Endothelial cell of umbilical vein (primary cell): Measurements from ENCODE around the gene TTC33. TPM values are rescaled to one million over a fixed set of nuclear protein-coding genes. Genes with fewer than 3 reads are reported as not detected.

Source experiments
- BruUV-seq: library from RNA; stranded (reverse); fragments of 400-500 nt; replicated peaks from 2 replicates; lab custom pipeline; 2021; lab: Mats Ljungman, UMichigan
- CTCF ChIA-PET: fragments of 300-600, 350-600 bp; sonication (Branson Sonifier 250); formaldehyde crosslinking; loops from one replicate; lab custom pipeline; 2021; ENCODE audit warnings: antibody characterized with exemption, inconsistent platforms; lab: Charles Lee
- POLR2A ChIA-PET: fragments of 300-600, 350-600 bp; sonication (Branson Sonifier 250); formaldehyde crosslinking; loops from one replicate; lab custom pipeline; 2021; ENCODE audit warnings: antibody characterized with exemption, inconsistent platforms; lab: Charles Lee
- DNase-seq: peaks from one replicate; pipeline ENCODE4 v3.0.0-alpha.2; 2011; ENCODE audit warnings: low read depth, low spot score
- FAIRE-seq: peaks from 2 replicates; lab custom pipeline; 2011; peaks lifted over from hg19 to GRCh38; lab: Jason Lieb, UNC
- H2AFZ ChIP-seq: 2 replicates; pipeline ENCODE4 v1.6.0; 2012; ENCODE audit warnings: low read depth, low read length, control low read depth, inconsistent platforms
- H3K27ac ChIP-seq: 2 replicates; pipeline ENCODE4 v1.5.1; 2011; ENCODE audit warnings: low read depth, mild to moderate bottlenecking, control low read depth, low read length, moderate library complexity; ENCODE audit not compliant: insufficient read depth
- H3K27me3 ChIP-seq, 2 experiments: 2 replicates each; pipeline versions ENCODE4 v1.6.0 to v1.6.1; 2011; ENCODE audit warnings: low read length in 2 of 2, mixed read lengths in 1 of 2; ENCODE audit not compliant: control insufficient read depth in 2 of 2, insufficient read depth in 2 of 2
- H3K36me3 ChIP-seq, 2 experiments: 2 replicates in 1 of 2; 3 replicates in 1 of 2; pipeline ENCODE4 v1.5.1; 2011; ENCODE audit warnings: low read length in 2 of 2, mild to moderate bottlenecking in 1 of 2, moderate library complexity in 1 of 2; ENCODE audit not compliant: control insufficient read depth in 2 of 2, insufficient read depth in 2 of 2; ENCODE audit errors: extremely low read depth in 1 of 2
- H3K4me1 ChIP-seq: 3 replicates; pipeline ENCODE4 v1.5.1; 2011; ENCODE audit warnings: mild to moderate bottlenecking, low read length; ENCODE audit not compliant: control insufficient read depth, insufficient read depth; ENCODE audit errors: extremely low read depth
- H3K4me2 ChIP-seq: 2 replicates; pipeline ENCODE4 v1.6.1; 2011; ENCODE audit warnings: low read length, control low read depth, mixed read lengths; ENCODE audit not compliant: insufficient read depth
- H3K4me3 ChIP-seq, 3 experiments: fragments of 200-600 bp in 1 of 3; sonication (generic), shearing (Covaris generic) in 1 of 3; replicated peaks in 1 of 3; 2 replicates each; pipeline ENCODE4 v1.5.1; 2011 to 2016; ENCODE audit warnings: control low read depth in 3 of 3, low read length in 3 of 3, mild to moderate bottlenecking in 2 of 3, inconsistent platforms in 1 of 3, low read depth in 1 of 3, moderate library complexity in 1 of 3; ENCODE audit not compliant: insufficient read depth in 1 of 3
- H3K79me2 ChIP-seq: 2 replicates; pipeline ENCODE4 v1.6.0; 2012; ENCODE audit warnings: low read length, inconsistent platforms; ENCODE audit not compliant: control insufficient read depth, insufficient read depth
- H3K9ac ChIP-seq: replicated peaks from 2 replicates; pipeline ENCODE3; 2011; ENCODE audit warnings: low read length, control low read depth; ENCODE audit not compliant: insufficient read depth; ENCODE audit errors: extremely low read depth
- H3K9me1 ChIP-seq: replicated peaks from 3 replicates; pipeline ENCODE4 v1.6.0; 2011; ENCODE audit warnings: mild to moderate bottlenecking, low read length; ENCODE audit not compliant: control insufficient read depth, insufficient read depth; ENCODE audit errors: extremely low read depth
- H3K9me3 ChIP-seq: replicated peaks from 2 replicates; pipeline ENCODE4 v1.5.1; 2012; ENCODE audit warnings: low read length, inconsistent platforms; ENCODE audit not compliant: control insufficient read depth, insufficient read depth
- H4K20me1 ChIP-seq: replicated peaks from 2 replicates; pipeline ENCODE3; 2011; ENCODE audit warnings: mild to moderate bottlenecking, low read length; ENCODE audit not compliant: control insufficient read depth, insufficient read depth; ENCODE audit errors: extremely low read depth
- CTCF ChIP-seq, 2 donors: IDR thresholded peaks; 1 replicate in 1 of 2; 2 replicates in 1 of 2; pipeline ENCODE4 v1.5.1; 2011; ENCODE audit warnings: low read length in 2 of 2, mild to moderate bottlenecking in 2 of 2, moderate library complexity in 2 of 2, control low read depth in 1 of 2, inconsistent platforms in 1 of 2, low read depth in 1 of 2; ENCODE audit not compliant: insufficient read depth in 1 of 2; ENCODE audit errors: extremely low read depth in 1 of 2
- EZH2 ChIP-seq: IDR thresholded peaks from 2 replicates; pipeline ENCODE4 v1.6.1; 2012; ENCODE audit warnings: borderline replicate concordance, low read depth, mild to moderate bottlenecking, moderate library complexity, low read length, inconsistent platforms; ENCODE audit not compliant: severe bottlenecking
- FOS ChIP-seq: IDR thresholded peaks from 2 replicates; pipeline ENCODE4 v1.6.1; 2011; ENCODE audit warnings: mild to moderate bottlenecking, low read length, moderate library complexity, borderline replicate concordance; ENCODE audit not compliant: insufficient read depth
- GATA2 ChIP-seq: IDR thresholded peaks from 2 replicates; pipeline ENCODE4 v1.7.0; 2011; ENCODE audit warnings: low read depth, mild to moderate bottlenecking, moderate library complexity, mixed read lengths, low read length; ENCODE audit not compliant: insufficient read length, insufficient read depth
- JUN ChIP-seq: IDR thresholded peaks from 2 replicates; pipeline ENCODE4 v1.6.1; 2011; ENCODE audit warnings: borderline replicate concordance, low read depth; ENCODE audit not compliant: insufficient read length, insufficient read depth
- MAX ChIP-seq: IDR thresholded peaks from 2 replicates; pipeline ENCODE4 v1.6.1; 2011; ENCODE audit not compliant: insufficient read depth, insufficient read length
- MYC ChIP-seq: IDR thresholded peaks from one replicate; pipeline ENCODE4 v1.6.1; 2011; ENCODE audit warnings: mild to moderate bottlenecking, low read depth, low read length
- POLR2A ChIP-seq: IDR thresholded peaks from 2 replicates; pipeline ENCODE4 v1.6.1; 2012; ENCODE audit warnings: low read depth, mild to moderate bottlenecking, control low read depth, low read length
- POLR2AphosphoS5 ChIP-seq: IDR thresholded peaks from 2 replicates; pipeline ENCODE4 v1.6.1; 2012; ENCODE audit warnings: low read depth, mild to moderate bottlenecking, control low read depth, low read length, moderate library complexity; ENCODE audit not compliant: insufficient read depth
- dilution Hi-C: fragments of 300-500 bp; cut with MboI; formaldehyde crosslinking; loops from one replicate; pipeline ENCODE4 v1.15.0; 2019; ENCODE audit warnings: low sequenced_read_pairs; ENCODE audit not compliant: extremely low pct_ligation_motif_present
- intact Hi-C: fragments of 100-400 bp; cut with micrococcal nuclease; formaldehyde crosslinking; loops from one replicate; pipeline ENCODE4 v1.10.0; 2022
- polyA plus RNA-seq, 4 experiments: library from polyadenylated mRNA; depleted of rRNA in 3 of 4; stranded (reverse) in 3 of 4; unstranded in 1 of 4; fragments of >200 nt; gene quantifications; 2 replicates each; pipeline versions ENCODE4 v1.2.1 to v1.2.3, GENCODE V29; 2011 to 2012; ENCODE audit warnings: missing spikeins in 1 of 4
- total RNA-seq: library from RNA; stranded (reverse); gene quantifications from 2 replicates; pipeline ENCODE4 v1.2.3, GENCODE V29; 2021

TTC33 gene
- total and polyA plus RNA-seq, 2 donors (not counting 3 experiments of a cell fraction or from before 2014, with no cell fraction given) = 2.2 to 11.7 TPM

- Histone ChIP-seq H3K9me1 (no peaks in the 10 kb centered on the region), H3K4me2 (no peak overlapping the region), H2AFZ (no peak overlapping the region), H3K4me1 (no peaks in the 10 kb centered on the region), H3K4me3 (no peak overlapping the region), H3K9ac (no peak overlapping the region), H3K9me3 (no peaks in the 10 kb centered on the region), H3K27ac (no peak overlapping the region), H3K79me2 (no peaks in the 10 kb centered on the region), H3K36me3 (no peaks in the 10 kb centered on the region), H4K20me1 (no peaks in the 10 kb centered on the region), H3K27me3 (no peaks in the 10 kb centered on the region)
- ChIA-PET CTCF (no interaction called here), POLR2A (no interaction called here)
- dilution Hi-C loops (no loop called here), intact Hi-C loops (no loop called here)
- DNase-seq = no peak
- no peak for FAIRE-seq
- BruUV-seq = no TSS peak
- TF ChIP-seq POLR2A (no peak), FOS (no peak), JUN (no peak), POLR2AphosphoS5 (no peak), MAX (no peak)
Measured at GRCh38 chr5:40622463-40623252, 133.1 kb downstream of the TTC33 start.

GRCh38 chr5:40619421-40619820, 136.3 kb downstream of the TTC33 start:
- Histone ChIP-seq H3K9ac (no peak overlapping the region), H3K36me3 (no peaks in the 10 kb centered on the region), H3K4me1 (no peaks in the 10 kb centered on the region), H4K20me1 (no peaks in the 10 kb centered on the region), H3K9me1 (no peaks in the 10 kb centered on the region), H3K79me2 (no peaks in the 10 kb centered on the region), H3K4me3 (no peak overlapping the region), H3K9me3 (no peaks in the 10 kb centered on the region), H3K27ac (no peak overlapping the region), H3K27me3 (no peaks in the 10 kb centered on the region), H3K4me2 (no peak overlapping the region), H2AFZ (no peak overlapping the region)
- BruUV-seq = no TSS peak
- intact Hi-C loops = no loop called here
- POLR2A ChIA-PET = no interaction called here
- no peak for FAIRE-seq
- no peak for DNase-seq
- TF ChIP-seq POLR2A (no peak), POLR2AphosphoS5 (no peak), FOS (no peak), EZH2 (no peak), MAX (no peak), MYC (no peak), JUN (no peak), CTCF (IDR thresholded peaks at IDR 0.05; ENCODE audit: extremely low read depth in 1 of 2, insufficient read depth in 1 of 2, low read depth in 1 of 2, low read length in 2 of 2) (no peak), GATA2 (no peak)
- CTCF ChIA-PET = no interaction called here
- dilution Hi-C loops = no loop called here
